CD8-positive, alpha-beta memory T cell (primary cell): ENCODE measurements around the gene METTL1. TPM values are rescaled to one million over a fixed set of nuclear protein-coding genes. Genes with fewer than 3 reads are reported as not detected.
A peak's percentile ranks its signal among the peaks of the same experiment; 100 is the strongest.

Experiments
- CTCF ChIA-PET: fragments of 350-600 bp; sonication (Branson Sonifier 250); formaldehyde crosslinking; loops from one replicate; lab custom pipeline; 2021; ENCODE audit warnings: antibody characterized with exemption; lab: Charles Lee
- POLR2A ChIA-PET: fragments of 350-600 bp; sonication (Branson Sonifier 250); formaldehyde crosslinking; loops from one replicate; lab custom pipeline; 2021; ENCODE audit warnings: antibody characterized with exemption; lab: Charles Lee
- DNase-seq, 5 donors: peaks; one replicate each; pipeline versions ENCODE4 v3.0.0 to v3.0.0-alpha.2; 2020 to 2022; ENCODE audit warnings: mixed read lengths in 1 of 5
- H3K27ac ChIP-seq: one replicate; pipeline ENCODE4 v1.7.0; 2013; ENCODE audit warnings: low read depth, mild to moderate bottlenecking, low read length, moderate library complexity
- H3K27me3 ChIP-seq: 2 replicates; pipeline ENCODE4 v1.7.0; 2013; ENCODE audit warnings: low read length, mild to moderate bottlenecking; ENCODE audit not compliant: insufficient read depth, poor library complexity, severe bottlenecking
- H3K36me3 ChIP-seq: 2 replicates; pipeline ENCODE4 v1.7.0; 2013; ENCODE audit warnings: mild to moderate bottlenecking, low read length, moderate library complexity; ENCODE audit not compliant: insufficient read depth
- H3K4me1 ChIP-seq: 2 replicates; pipeline ENCODE4 v1.7.0; 2013; ENCODE audit warnings: mild to moderate bottlenecking, low read length, moderate library complexity; ENCODE audit not compliant: insufficient read depth
- H3K4me3 ChIP-seq: 2 replicates; pipeline ENCODE4 v1.7.0; 2013; ENCODE audit warnings: mild to moderate bottlenecking, low read length
- H3K9me3 ChIP-seq: 2 replicates; pipeline ENCODE4 v1.7.0; 2013; ENCODE audit warnings: mild to moderate bottlenecking, low read length
- H3K27ac Mint-ChIP-seq, 8 donors: one replicate each; pipeline ENCODE4 v1.8.0; 2020 to 2021; ENCODE audit warnings: mixed read lengths in 8 of 8, mild to moderate bottlenecking in 6 of 8, inconsistent platforms in 3 of 8, moderate library complexity in 3 of 8
- H3K27me3 Mint-ChIP-seq, 2 donors: one replicate each; pipeline ENCODE4 v1.8.0; 2020 to 2021; ENCODE audit warnings: mixed read lengths in 2 of 2, mild to moderate bottlenecking in 1 of 2, moderate library complexity in 1 of 2
- H3K36me3 Mint-ChIP-seq, 3 donors: one replicate each; pipeline ENCODE4 v1.8.0; 2020 to 2021; ENCODE audit warnings: mixed read lengths in 3 of 3, inconsistent platforms in 1 of 3, mild to moderate bottlenecking in 1 of 3
- H3K4me1 Mint-ChIP-seq, 3 donors: one replicate each; pipeline ENCODE4 v1.8.0; 2020 to 2021; ENCODE audit warnings: mixed read lengths in 3 of 3, inconsistent platforms in 1 of 3, mild to moderate bottlenecking in 1 of 3
- H3K4me3 Mint-ChIP-seq, 7 donors: one replicate each; pipeline ENCODE4 v1.8.0; 2020 to 2021; ENCODE audit warnings: mixed read lengths in 7 of 7, mild to moderate bottlenecking in 6 of 7, moderate library complexity in 4 of 7, inconsistent platforms in 2 of 7
- H3K9me3 Mint-ChIP-seq, 5 donors: one replicate each; pipeline ENCODE4 v1.8.0; 2020 to 2022; ENCODE audit warnings: mixed read lengths in 5 of 5, mild to moderate bottlenecking in 3 of 5, moderate library complexity in 2 of 5, inconsistent platforms in 1 of 5
- polyA plus RNA-seq: library from polyadenylated mRNA; unstranded; fragments of 300-500 nt; fragmentation: Illumina TruSeq; gene quantifications from one replicate; pipeline ENCODE4 v1.2.3, GENCODE V29; 2021
- total RNA-seq, 2 experiments: library from RNA; stranded (reverse); gene quantifications; one replicate each; pipeline ENCODE4 v1.2.3, GENCODE V29; 2021

METTL1 gene
- total and polyA plus RNA-seq, 3 experiments from 2014 or later: 18.6 to 74.2 (median 69.8) TPM

DNA sequence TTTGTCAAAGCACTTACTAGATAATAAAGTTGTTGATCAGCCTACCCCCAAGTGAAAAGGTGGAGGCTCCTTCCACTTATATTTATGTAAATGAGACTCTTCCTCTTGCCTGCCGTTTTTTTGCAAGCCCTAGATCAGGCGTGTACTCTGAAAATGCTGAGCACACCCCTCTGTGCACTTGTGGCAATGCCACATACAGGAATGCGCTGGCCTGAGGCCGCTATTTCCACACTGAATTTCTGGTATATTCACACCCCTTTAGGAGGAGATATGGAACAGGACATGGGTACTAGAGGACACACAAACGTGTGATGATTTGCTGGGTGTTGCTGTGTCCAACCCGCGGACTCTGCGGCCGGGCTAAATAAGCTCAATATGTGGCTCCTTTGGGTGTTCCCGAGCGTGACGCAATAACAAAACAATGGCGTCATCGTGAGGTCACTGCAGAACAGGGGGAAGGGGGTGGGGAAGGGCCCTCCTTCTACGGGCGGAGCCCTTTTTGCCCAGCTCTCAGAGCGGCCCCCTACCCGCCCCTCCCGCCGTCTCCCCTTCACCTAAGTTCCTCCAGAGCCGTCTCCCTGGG is 27.6 kb downstream of the METTL1 start:
- H3K9me3 Mint-ChIP-seq: no peaks in the 10 kb centered on the region
- Histone ChIP-seq H3K9me3 (no peaks in the 10 kb centered on the region), H3K4me3 (peak overlapping the region; percentile 74), H3K36me3 (peaks cover 20% of the 10 kb centered on the region), H3K4me1 (peaks cover 51% of the 10 kb centered on the region), H3K27me3 (no peaks in the 10 kb centered on the region), H3K27ac (peak overlapping the region; percentile 89)
- ChIA-PET POLR2A (interaction anchor here (0.6 to 1.5 kb wide), 6 partner anchors 12 to 28 kb away, joined by 3 to 7 read pairs (median 4); partner anchors contain the start of gene EEF1AKMT3), CTCF (interaction anchor here (0.7 to 3.6 kb wide), 8 partner anchors 9 to 264 kb away, joined by 3 to 24 read pairs (median 4); partner anchors contain the start of genes ARHGAP9 and PIP4K2C)
- H3K27ac Mint-ChIP-seq: peak overlapping the region; percentile 84 to 99 (median 97)
- DNase-seq: peak in 3 of 5 donors; percentile 51 to 86 (median 66)
- H3K4me3 Mint-ChIP-seq: peak overlapping the region; percentile 85 to 96 (median 90)
- H3K4me1 Mint-ChIP-seq: peaks cover 51 to 67% (median 57%) of the 10 kb centered on the region in 3 donors
- peaks cover 2 to 50% (median 10%) of the 10 kb centered on the region in 3 donors for H3K36me3 Mint-ChIP-seq
- peaks cover 0 to 5% of the 10 kb centered on the region in 2 donors for H3K27me3 Mint-ChIP-seq

DNA sequence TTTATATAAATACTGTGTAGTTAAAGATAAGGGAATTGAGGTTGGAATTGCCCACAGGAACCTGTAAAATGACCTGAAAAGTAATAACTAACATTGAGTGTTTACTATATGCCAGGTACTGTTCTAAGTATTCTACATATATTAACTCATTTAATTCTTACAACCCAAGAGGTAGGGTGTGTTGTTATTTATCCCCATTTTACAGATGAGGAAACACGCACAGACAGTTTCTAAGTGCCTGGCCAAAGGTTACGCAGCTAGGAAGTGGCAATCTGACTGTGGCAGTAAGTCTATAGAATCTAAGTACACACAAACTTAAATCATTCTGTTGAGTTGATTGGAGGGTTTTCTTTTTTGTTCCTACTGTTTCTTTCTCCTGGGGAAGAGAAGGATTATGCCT is 28.1 kb downstream of the METTL1 start:
- DNase-seq: no peak
- Mint-ChIP-seq H3K36me3 (peaks cover 4 to 50% (median 10%) of the 10 kb centered on the region in 3 donors), H3K4me3 (peak overlapping the region; percentile 85 to 96 (median 90)), H3K4me1 (peaks cover 56 to 72% (median 62%) of the 10 kb centered on the region in 3 donors), H3K9me3 (no peaks in the 10 kb centered on the region), H3K27me3 (peaks cover 0 to 5% of the 10 kb centered on the region in 2 donors), H3K27ac (peak overlapping the region; percentile 84 to 99 (median 97))
- no peak overlapping the region for H3K4me3 ChIP-seq
- H3K27ac ChIP-seq: peak overlapping the region; percentile 89
- H3K4me1 ChIP-seq: peaks cover 56% of the 10 kb centered on the region
- H3K27me3 ChIP-seq: no peaks in the 10 kb centered on the region
- H3K9me3 ChIP-seq: no peaks in the 10 kb centered on the region
- H3K36me3 ChIP-seq: peaks cover 16% of the 10 kb centered on the region
- ChIA-PET CTCF (interaction anchor here (1.7 to 3.6 kb wide), 4 partner anchors 13 to 161 kb away, joined by 3 to 24 read pairs (median 6); partner anchors contain the start of gene PIP4K2C), POLR2A (no interaction called here)

DNA sequence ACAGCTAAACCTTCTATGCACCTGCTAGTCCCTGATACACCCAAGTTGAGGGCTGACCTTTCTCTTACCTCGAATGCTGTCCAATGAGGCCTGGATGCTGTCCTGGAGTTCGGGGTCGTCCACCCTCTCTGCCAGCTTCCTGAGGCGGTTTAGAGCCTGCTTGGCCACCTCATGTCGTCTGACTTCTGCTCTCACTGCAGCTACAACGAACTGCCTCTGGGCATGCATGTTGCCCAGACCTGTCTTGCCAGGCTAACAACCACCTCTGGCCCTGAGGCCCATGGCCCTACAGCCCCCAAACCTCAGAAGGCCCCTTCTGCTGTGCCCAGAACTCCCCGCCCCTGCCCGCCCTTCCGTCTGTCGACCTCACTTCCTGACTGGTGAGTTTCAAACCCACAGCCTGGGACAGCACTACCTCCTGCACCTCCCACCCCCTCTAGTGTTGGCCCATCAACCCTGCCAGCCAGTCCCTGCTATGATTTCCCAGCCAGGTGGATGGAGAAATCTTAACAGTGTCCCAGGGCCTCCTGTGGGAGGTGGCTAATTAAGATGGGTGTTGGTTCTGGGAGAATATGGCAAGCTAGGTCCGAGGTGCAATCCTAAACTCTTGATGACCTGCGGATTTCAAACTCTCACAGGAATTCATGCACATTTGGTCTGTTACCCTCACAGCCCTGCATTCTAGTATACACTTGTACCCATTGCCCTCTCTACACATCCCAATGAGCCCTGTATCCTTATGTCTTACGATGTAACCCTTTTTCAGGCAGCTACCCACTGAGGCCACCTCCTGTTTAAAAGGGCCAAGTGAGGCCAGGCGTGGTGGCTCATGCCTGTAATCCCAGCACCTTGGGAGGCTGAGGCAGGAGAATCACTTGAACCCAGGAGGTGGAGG is 29.8 kb downstream of the METTL1 start:
- POLR2A ChIA-PET: interaction anchor here (0.6 to 1.7 kb wide), 5 partner anchors 10 to 131 kb away, joined by 3 to 6 read pairs (median 4); partner anchors contain the start of genes ARHGEF25, CDK4 and OS9
- peaks cover 0 to 5% of the 10 kb centered on the region in 2 donors for H3K27me3 Mint-ChIP-seq
- peak overlapping the region; percentile 87 to 100 (median 96) for H3K27ac Mint-ChIP-seq
- H3K36me3 Mint-ChIP-seq: peaks cover 4 to 38% (median 6%) of the 10 kb centered on the region in 3 donors
- Histone ChIP-seq H3K36me3 (peaks cover 5% of the 10 kb centered on the region), H3K4me1 (peaks cover 57% of the 10 kb centered on the region), H3K27ac (peak overlapping the region; percentile 95), H3K4me3 (peak overlapping the region; percentile 85), H3K9me3 (no peaks in the 10 kb centered on the region), H3K27me3 (no peaks in the 10 kb centered on the region)
- H3K9me3 Mint-ChIP-seq: no peaks in the 10 kb centered on the region
- H3K4me3 Mint-ChIP-seq: peak overlapping the region; percentile 90 to 97 (median 94)
- H3K4me1 Mint-ChIP-seq: peaks cover 56 to 72% (median 62%) of the 10 kb centered on the region in 3 donors
- CTCF ChIA-PET: interaction anchor here (0.8 to 3.6 kb wide), 18 partner anchors 8 to 283 kb away, joined by 3 to 24 read pairs (median 4); partner anchors contain the start of genes CDK4, GLI1 and OS9
- DNase-seq: peak; percentile 75 to 91 (median 79)

DNA sequence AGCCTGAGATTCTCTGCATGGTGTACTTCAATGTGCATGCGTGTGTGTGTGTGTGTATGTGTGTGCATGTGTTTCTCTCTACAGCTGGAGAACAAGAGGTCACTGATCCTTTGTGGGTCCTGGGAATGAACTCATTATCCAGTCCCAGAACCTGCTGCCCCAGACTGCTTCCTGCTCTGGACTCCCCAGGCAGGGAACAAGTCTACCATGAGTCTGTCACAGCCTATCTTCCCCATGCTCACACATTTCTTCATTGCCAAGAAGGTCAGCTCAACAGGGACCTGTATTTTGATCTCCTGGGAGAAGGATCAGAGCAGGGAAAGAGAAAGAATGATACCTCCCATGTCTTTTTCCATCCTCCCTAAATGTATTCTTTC is 30.5 kb downstream of the METTL1 start:
- Histone ChIP-seq H3K4me1 (peaks cover 57% of the 10 kb centered on the region), H3K27me3 (no peaks in the 10 kb centered on the region), H3K4me3 (peak overlapping the region; percentile 85), H3K36me3 (peaks cover 4% of the 10 kb centered on the region), H3K27ac (peak overlapping the region; percentile 95), H3K9me3 (no peaks in the 10 kb centered on the region)
- Mint-ChIP-seq H3K27ac (peak overlapping the region; percentile 87 to 100 (median 96)), H3K9me3 (no peaks in the 10 kb centered on the region), H3K36me3 (peaks cover 2 to 38% (median 4%) of the 10 kb centered on the region in 3 donors), H3K4me1 (peaks cover 60 to 76% (median 62%) of the 10 kb centered on the region in 3 donors), H3K27me3 (peaks cover 0 to 5% of the 10 kb centered on the region in 2 donors), H3K4me3 (peak overlapping the region; percentile 90 to 97 (median 94))
- POLR2A ChIA-PET: interaction anchor here (0.5 to 1.7 kb wide), 7 partner anchors 11 to 221 kb away, joined by 3 to 6 read pairs (median 5); partner anchors contain the start of genes ARHGEF25, CDK4, DDIT3 and OS9
- CTCF ChIA-PET: interaction anchor here (0.8 to 3.6 kb wide), 19 partner anchors 9 to 282 kb away, joined by 3 to 24 read pairs (median 4); partner anchors contain the start of genes CDK4, GLI1 and OS9
- no peak for DNase-seq

DNA sequence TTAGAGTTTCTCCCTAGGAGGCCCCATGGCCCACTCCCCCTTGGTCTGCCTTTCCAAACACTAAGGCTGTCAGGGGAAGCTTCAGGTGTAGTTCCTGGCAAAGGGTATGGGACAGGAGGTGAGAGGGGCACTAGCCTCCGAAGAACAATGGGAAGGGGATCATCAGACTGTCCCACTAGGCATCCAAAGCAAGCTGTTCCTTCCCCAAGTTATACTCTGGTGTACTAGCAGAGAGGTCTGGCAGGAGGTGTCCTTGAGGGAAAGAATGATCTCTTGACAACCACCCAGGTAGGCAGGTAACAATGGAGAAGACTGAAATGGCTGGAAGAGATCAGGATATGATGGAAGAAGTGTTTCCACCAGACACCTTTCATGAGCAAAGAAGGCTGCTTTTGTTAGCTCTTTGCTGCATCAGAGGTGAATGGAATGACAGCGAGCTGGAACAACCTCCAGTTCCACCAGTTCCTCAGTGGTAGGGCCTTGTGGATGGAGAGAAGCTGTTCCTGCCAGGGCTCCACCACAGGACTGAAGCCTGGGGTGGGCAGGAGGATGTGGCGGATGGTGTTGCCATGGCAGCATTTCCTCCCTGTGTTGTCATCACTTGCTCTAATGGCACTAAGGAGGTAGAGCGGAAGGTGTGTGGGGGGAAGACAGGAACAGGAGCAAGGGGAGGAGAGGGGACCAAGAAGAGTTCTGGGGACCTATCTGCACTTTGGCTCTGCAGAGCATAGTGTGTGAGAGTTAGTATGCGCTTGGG is 31.1 kb downstream of the METTL1 start:
- Mint-ChIP-seq H3K9me3 (no peaks in the 10 kb centered on the region), H3K36me3 (peaks cover 0 to 39% (median 4%) of the 10 kb centered on the region in 3 donors), H3K4me1 (peaks cover 55 to 73% (median 59%) of the 10 kb centered on the region in 3 donors), H3K27me3 (peaks cover 0 to 5% of the 10 kb centered on the region in 2 donors), H3K4me3 (peak overlapping the region; percentile 90 to 97 (median 94)), H3K27ac (peak overlapping the region; percentile 87 to 100 (median 96))
- peak; percentile 71 to 93 (median 88) for DNase-seq
- H3K27me3 ChIP-seq: no peaks in the 10 kb centered on the region
- H3K27ac ChIP-seq: peak overlapping the region; percentile 95
- H3K4me3 ChIP-seq: peak overlapping the region; percentile 85
- H3K4me1 ChIP-seq: peaks cover 56% of the 10 kb centered on the region
- CTCF ChIA-PET: interaction anchor here (0.8 to 3.6 kb wide), 18 partner anchors 10 to 282 kb away, joined by 3 to 24 read pairs (median 4); partner anchors contain the start of genes CDK4, GLI1 and OS9
- no peaks in the 10 kb centered on the region for H3K9me3 ChIP-seq
- POLR2A ChIA-PET: interaction anchor here (0.5 to 1.7 kb wide), 9 partner anchors 11 to 1052 kb away, joined by 3 to 6 read pairs (median 4); partner anchors contain the start of genes ARHGEF25, CDK4, DDIT3 and OS9
- H3K36me3 ChIP-seq: peaks cover 4% of the 10 kb centered on the region

DNA sequence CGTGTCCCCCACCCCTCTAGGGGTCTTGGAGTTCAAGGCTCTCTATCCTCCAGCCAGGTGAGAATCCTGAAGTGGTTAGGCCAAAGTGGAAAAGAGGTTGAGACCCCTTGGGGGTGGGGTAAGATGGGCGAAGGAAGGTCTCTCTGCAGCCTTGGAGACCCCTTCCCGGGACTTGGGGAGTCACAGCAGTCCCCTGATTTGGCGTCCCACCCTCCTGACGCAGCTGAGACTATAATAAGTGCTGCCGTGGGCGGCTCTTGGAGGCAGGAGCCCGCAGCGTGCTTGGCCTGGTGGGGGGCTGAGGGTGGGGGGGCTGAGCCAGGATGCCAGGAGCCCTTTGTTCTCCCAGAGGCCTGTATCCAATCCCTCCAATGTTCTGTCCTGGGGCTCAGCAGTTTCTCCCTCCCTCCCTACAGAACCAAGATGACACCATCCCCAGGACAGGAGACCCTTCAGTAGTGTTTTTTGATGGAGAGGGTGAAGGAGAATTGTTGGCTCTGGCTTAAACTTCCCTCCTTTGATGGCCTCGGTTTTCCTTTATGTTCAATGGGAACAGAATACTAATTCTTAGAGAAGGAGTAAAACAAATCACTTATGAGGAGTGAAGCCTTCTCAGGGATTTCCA is 31.9 kb downstream of the METTL1 start:
- POLR2A ChIA-PET: interaction anchor here (0.5 kb wide), 1 partner anchor 1051 kb away, joined by 3 read pairs; no protein-coding TSS in a partner anchor
- Histone ChIP-seq H3K36me3 (peaks cover 5% of the 10 kb centered on the region), H3K9me3 (no peaks in the 10 kb centered on the region), H3K27ac (peak overlapping the region; percentile 95), H3K4me3 (no peak overlapping the region), H3K4me1 (peaks cover 49% of the 10 kb centered on the region), H3K27me3 (no peaks in the 10 kb centered on the region)
- peaks cover 0 to 3% of the 10 kb centered on the region in 2 donors for H3K27me3 Mint-ChIP-seq
- CTCF ChIA-PET: interaction anchor here (0.7 to 2.7 kb wide), 8 partner anchors 14 to 253 kb away, joined by 3 to 11 read pairs (median 6); no protein-coding TSS in a partner anchor
- peaks cover 51 to 74% (median 53%) of the 10 kb centered on the region in 3 donors for H3K4me1 Mint-ChIP-seq
- H3K27ac Mint-ChIP-seq: peak overlapping the region; percentile 80 to 100 (median 96)
- peak in 1 of 5 donors; percentile 44 for DNase-seq
- H3K4me3 Mint-ChIP-seq: peak overlapping the region in 6 of 7 donors; percentile 62 to 95 (median 79)
- no peaks in the 10 kb centered on the region for H3K9me3 Mint-ChIP-seq
- peaks cover under 1 to 45% (median 5%) of the 10 kb centered on the region in 3 donors for H3K36me3 Mint-ChIP-seq
